GM18498 (cell line): ENCODE results near the gene INPPL1.
"Not testable (repeated sequence)": the region's sequence is repeated elsewhere in the genome, so short reads cannot be mapped to it uniquely, and the experiment has no call there.

Experiments used
- ATAC-seq: cut with Tn5 transposase; IDR thresholded peaks from one replicate; pipeline ENCODE4 v1.9.1; 2021; ENCODE audit warnings: mild to moderate bottlenecking, moderate library complexity; ENCODE audit not compliant: unreplicated experiment

INPPL1 gene

DNA sequence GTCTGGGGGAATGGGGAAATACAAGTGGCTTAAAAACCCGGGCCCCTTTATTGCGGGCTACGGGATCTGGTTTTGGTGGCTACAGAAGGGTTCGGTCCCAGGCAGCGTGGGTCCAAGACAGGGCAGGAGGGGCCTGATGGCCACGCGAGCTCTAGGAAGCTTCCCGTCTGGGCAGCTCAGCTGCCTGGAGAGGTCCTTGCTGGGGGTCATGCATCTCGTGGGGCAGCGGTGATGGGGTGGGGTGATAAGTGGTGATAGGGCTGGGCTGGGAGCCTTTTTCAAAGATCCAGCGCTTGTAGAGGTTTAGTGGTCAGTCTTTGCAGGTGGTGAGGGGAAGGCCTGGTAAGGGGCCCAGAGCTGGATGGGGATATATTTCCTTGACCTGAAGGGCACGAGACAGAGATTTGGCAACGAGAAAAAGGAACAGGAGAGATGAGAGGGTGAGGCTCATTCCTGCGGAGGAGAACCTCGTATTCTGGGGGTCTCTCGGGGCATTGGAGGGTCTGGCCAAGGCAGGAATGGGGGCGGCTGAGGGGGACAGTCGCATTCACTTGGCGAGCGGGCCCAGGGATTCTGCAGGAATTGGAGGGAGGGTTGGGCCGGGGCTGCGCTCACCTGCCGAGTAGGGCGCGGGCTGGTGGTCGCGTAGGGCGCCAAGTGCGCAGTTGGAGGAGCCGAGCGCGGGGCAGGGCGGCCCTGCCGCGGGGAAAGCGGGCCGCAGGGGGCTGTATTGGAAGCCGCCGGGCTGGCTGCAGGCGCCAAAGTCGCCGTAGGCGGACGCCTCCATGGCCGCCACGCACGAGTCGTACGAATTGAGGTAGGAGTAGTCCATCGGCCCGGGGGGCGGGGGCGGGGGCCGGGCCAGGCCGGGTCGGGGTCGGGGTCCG, 18.8 kb downstream of the INPPL1 start:
- no peak for ATAC-seq

DNA sequence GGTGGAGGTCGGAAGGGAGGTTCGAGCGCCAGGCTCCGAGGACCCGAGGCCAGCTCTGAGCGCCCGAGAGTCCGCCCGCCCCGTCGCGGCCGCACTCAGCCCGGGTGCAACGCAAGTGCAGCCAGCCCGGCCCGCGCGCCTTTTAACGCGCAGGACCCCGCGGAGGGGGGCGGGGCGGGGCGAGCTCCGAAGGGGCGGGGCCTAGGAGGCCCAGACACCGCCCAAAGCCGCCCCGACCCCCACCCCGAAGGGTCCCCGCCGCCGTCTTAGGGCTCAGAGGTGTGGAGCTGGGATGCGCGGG, 19.4 kb downstream of the INPPL1 start, which contains the start of gene PHOX2A:
TSS of gene PHOX2A (minus strand) at position 117 of the 301 bp plus-strand sequence. CDS start 172 bp downstream, outside the sequence.
- ATAC-seq: no peak

DNA sequence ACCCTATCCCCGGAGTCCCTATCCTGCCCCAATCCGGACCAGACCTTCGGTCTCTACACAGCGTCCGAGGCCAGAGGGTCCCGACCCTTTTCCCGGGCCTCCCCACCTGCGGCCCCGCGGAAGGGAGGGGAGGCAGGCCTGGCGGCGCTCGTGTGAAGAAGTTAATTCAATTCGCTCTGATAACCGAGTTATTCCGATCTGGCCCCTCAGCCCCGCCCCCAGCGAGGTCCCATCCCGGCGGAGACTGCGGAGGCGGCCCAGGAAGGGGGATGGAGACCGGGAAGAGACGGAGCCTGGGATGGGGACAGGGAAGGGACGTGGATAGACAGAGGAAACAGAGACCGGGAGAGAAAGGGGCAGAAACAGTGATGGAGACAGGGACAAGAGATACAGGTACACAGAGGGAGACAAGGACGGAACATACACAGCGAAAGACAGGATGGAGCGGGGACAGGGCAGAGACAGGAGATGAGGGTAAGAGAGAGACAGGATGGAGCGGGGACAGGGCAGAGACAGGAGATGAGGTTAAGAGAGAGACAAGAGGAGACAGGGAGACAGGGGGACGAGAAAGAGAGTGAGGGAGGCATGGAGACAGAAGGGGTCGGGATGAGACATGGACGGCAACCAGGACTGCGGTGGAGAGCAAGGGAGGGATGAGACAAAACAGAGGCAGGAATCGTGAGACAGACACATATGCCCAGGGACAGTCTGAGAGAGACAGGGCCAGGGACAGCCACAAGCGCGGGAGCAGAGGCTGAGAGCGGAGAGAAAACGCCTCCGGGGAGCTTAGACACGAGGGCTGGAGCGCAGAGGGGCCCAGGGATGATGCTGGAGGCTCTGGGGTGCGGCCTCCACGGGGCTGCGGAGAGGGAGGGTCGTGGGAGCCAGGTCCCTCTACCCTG, 20.0 kb downstream of the INPPL1 start:
- no peak for ATAC-seq

DNA sequence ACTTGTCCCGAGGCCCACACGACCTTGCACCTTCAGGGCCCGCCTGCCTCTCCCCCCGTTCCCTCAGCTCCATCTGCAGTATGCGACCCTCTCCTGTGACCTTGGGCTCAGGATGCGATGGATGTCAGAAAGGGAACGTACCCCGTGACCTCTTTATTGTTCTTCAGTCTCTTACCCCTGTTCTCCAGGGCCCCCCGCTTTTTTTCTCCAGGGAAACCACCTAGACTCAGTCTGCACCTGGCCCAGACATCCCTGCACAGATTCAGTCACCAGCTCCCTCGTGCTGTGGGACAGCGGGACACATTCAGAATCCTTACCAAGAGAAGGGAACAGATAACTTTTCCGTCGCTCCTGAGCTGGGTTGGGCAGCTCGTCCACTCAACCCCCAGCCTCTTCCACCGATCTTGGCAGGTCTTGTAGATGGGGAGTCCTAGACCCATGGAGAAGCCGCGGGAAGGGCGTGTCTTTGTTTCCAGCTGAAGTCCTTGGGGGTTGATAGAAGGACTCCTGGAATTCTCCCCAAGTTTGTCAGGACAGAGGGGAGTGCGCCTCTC, 20.8 kb downstream of the INPPL1 start:
- no peak for ATAC-seq

DNA sequence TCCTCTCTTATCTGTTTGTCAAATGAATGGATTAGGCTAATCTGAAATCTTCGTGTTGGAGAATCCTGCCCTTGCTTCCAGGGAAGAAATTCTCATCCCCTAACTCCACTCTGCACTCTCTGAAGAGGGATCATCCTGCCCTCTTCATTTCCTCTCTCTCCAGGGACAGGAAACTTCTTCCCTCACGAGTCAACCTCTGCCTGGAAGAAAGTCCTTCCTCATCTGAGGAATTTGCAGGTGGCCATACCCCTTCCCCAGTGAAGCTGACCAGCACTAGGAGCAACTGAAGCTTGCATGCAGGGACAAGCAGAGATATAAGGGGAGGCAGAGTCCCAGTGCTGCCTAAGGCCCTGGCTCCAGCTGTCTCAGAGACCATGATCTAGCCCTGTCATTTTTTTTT, 23.0 kb downstream of the INPPL1 start:
- ATAC-seq: no peak

DNA sequence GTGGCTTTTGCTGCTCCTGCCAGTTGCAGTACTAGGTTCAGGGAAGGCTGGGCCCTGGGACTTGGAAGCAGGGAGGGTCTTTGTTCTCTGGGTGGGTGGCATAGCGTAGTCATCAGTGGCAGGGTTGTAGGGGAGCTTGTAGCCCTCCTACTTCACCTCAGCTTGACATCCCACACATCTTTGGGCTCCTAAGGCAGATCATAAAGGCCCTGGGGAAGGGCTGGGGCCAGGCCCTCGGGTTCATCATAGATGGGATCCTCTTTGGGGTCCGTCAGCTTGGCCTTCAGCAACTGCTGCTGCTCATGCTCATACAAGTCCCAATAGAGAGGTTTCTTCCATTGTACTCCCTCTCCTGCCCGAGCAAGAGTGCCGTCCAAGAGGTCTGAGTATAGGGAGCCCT, 25.4 kb downstream of the INPPL1 start:
- no peak for ATAC-seq

DNA sequence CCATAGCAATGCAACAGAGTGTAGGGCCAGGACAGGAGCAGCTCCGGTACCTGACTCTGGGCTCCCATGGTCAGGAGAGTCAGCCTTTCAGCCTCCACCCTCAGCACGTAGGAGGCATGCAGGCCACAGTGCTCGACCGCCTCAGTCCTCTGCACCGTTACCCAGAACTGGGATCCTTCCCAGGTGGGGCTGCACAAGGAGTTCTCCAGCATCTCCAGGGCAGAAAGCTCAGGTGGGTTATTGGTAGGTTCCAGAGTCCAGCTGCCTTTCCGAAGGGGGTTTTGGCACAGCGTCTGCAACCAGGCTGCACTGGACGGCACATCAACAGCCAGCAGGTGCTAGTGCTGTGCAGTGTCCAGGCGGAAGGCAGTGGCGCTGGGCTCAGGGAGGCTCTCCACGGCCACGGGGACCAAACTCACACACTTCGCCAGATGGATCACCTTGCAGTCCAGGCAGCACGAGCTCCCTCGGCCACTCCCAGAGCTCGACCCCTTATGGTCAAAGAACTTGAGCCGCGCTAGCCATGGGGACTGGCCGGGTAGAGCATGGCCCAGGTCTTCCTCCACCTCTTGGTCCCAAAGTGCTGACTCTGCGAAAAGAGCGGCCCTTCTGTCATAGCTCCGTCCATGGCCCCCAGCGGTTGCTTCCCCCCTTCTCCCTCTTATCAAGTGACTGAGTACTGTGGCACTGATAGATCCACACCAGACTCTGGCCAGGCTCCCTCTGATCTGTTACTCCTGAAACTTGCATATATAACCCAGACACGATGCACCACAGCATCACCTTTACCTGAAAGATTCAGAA, 26.3 kb downstream of the INPPL1 start:
- ATAC-seq: no peak

DNA sequence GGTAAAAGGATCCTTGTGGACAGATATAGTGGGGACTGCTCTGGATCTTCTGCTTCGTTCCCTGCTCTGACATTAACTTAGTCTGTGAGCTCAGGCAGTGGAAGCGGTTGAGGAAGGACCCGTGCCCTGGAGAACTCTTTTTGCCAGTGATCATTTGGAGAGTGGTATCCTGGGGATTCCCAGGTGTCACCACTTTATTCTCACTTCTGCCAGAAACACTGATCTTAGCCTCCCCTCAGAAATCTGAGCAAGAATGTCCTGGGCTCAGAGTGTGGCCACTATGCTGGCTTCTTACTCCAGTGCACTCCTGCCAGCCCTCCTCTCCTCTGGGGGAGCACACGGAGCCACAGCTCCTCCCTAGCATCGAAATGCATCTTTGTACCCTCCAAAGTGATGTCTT, 27.0 kb downstream of the INPPL1 start:
- no peak for ATAC-seq

DNA sequence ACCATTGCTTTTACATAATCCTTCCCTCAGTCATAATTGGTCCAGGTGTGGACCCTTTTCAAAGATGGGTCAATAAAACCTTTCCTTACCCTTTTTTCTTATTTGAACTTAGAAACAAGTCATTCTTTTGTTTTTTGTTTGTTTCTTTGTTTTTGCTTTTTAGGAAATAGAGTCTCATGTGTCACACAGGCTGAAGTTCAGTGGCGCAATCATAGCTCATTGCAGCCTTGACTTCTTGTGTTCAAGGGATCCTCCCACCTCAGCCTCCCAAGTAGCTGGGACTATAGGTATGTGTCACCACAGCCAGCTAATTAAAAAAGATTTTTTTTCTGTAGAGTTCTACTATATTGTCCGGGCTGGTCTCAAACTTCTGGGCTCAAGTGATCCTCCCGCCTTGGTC, 28.8 kb downstream of the INPPL1 start:
- no peak for ATAC-seq

DNA sequence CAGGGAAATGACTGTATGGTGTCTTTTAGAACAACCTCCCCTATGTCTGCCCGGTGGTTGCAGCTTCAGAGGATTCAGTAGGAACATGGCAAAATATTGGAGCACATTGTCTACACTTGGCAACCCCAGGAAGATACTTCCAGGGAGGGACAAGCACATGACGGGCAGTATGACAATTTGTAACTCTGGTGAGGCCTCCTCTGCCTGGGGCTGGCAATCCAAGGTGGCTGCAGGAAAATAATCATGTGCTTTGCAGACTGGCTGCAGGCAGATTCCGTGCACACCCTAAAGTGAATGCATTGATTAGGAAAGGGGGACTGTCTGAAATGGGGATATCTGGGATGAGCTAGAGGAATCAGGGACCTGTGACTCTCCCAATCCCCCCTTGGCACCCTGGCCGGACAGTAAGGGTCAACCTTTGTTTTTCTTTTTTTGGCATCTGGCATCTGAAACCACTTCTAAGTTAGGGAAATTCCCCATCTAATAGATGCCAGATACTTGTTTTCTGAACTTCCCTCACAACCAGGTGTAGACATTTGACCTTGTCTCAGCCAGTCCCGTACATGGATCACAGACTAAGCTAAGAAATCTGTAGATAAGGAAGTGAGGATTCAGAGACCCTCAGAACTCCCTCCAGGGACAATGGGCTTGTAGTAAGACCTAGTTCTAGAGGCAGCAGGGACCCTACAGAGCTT, 29.9 kb downstream of the INPPL1 start:
- ATAC-seq: no peak

DNA sequence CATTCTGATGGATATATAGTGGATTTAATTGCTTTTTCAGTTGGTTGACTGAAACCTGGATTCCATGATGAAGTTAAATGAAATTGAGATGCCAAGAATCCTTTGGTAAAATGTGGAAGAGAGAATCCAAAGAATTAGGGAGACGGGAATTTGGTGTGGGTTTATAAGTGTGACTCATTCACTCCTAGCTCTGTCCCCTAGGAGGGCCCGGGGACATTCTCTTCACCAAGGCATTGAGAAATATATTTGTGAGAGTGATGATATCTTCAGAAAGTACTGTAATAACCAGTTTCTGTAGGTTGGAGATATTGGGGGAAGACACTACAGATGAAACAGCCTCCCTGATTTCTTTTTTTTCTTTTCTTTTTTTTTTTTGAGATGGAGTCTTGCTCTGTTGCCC, 33.0 kb downstream of the INPPL1 start:
- no peak for ATAC-seq

DNA sequence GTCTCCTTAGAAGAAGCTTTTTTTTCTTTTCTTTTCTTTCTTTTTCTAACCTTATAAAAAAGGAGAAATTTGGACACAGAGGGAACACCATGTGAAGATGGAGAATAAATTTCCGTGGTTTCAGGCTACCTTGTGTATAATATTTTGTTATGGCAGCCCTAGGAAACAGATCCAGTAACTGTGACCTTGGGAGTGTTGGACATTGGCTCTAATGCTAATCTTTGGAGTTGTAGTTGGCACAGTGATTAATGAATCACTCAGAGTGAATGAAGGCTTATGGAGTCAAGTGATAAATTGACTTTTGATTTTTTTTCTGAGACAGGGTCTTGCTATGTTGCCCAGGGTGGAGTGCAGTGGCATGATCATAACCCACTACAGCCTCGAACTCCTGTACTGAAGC, 34.9 kb downstream of the INPPL1 start:
- ATAC-seq: no peak

DNA sequence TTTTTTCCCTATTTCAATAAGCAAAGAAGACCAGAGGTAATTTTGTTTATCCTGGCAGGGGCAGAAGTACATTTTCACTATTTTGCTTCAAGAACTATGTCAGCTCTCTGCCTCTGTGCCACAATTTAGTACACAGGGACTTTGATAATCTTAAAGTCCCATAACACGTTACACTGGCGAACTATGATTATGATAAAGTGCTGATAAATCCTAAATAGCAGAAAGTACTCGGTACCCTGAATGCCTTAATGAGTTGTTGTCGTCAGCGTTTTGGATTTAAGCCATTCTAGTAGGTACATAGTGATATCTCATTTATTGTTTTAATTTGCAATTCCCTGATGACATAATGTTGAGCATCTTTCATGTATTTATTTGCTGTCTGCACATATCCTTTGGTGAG, 36.0 kb downstream of the INPPL1 start:
- no peak for ATAC-seq

DNA sequence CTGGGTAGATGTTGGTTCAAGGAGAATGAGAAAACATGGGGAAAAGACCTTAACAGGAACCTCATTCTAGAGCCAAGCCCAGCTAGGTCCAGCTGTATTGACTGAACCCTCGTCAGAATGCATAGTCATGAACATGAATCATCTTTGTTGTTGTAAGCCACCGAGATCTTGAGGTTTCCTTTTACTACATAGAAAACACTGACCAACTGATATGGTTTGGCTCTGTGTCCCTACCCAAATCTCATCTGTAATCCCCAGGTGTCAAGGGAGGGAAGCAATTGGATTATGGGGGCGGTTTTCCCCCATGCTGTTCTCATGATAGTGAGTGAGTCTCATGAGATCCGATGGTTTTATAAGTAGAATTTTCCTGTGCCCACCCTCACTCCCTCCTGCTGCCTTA, 38.8 kb downstream of the INPPL1 start:
- no peak for ATAC-seq

DNA sequence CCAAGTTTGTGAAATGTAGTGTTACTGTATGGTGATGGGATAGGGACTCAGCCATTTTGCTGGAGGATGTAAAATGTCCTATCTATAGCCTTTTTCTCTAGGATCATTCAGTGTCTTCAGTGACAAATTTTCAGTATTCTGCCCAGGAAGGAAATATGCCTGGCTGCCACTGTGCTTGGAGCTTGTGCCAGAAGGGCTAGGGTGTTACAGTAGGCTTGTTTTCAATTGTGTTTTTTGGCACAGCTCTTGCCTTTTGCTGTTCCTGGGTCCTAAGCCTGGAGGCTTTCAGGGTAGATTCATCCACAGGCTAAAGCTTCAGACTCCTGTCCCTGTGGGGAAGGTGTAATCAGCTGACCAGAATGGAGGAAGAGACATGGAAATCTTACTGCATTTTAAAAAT, 41.4 kb downstream of the INPPL1 start:
- no peak for ATAC-seq

DNA sequence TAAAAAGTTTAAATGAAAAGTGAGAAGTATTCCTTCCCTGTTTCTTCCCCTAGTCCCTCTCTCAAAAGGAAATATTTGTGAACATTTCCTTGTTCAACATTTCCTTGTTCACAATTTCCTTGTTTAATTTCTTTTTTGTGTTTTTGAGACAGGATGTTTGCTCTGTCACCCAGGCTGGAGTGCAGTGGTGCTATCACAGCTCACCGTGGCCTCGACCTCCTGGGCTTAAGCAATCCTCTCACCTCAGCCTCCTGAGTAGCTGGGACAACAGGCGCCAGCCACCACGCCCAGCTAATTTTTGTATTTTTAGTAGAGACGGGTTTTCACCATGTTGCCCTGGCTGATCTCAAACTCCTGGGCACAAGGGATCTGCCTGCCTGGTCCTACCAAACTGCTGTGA, 42.4 kb downstream of the INPPL1 start:
- not testable (repeated sequence) for ATAC-seq

DNA sequence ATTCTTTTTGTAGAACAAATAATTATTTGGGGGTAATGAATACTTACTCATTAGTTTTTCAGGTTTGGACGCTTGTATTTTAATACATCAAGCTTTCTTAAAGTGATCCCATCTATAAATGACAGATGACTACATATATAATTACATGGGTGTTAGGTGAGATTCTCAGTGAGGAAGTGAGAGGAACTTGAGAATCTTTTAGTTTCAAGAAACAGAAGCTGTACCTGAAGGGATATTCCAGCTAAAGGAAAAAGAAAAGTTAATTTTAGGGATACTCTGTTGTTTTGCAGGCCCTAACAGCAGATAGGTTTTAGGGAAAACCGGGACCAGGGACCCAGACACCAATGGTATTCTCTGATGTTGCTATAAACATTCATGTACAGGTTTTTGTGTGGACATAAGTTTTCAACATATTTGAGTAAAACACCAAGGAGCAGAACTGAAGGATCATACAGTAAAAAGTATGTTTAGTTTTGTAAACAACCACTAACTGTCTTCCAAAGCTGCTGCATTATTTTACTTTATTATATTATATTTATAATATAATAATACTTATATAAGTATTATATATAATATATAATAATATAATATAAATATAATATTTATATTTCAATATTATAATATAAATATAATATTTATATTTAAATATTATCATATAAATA, 43.5 kb downstream of the INPPL1 start:
- no peak for ATAC-seq

DNA sequence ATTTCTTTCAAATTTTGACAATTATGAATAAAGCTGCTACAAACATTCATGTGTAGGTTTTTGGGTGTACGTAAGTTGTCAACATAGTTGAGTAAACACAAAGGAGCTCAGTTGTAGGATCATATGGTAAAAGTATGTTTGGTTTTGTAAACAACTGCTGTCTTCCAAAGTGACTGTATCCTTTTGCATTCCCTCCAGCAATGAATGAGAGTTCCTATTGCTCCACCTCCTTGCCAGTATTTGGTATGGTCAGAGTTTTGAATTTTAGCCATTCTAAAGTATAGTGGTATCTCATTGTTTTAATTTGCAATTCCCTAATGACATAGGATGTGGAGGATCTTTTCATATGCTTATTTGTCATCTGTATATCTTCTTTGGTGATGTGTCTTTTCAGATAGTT, 47.4 kb downstream of the INPPL1 start:
- ATAC-seq: no peak

DNA sequence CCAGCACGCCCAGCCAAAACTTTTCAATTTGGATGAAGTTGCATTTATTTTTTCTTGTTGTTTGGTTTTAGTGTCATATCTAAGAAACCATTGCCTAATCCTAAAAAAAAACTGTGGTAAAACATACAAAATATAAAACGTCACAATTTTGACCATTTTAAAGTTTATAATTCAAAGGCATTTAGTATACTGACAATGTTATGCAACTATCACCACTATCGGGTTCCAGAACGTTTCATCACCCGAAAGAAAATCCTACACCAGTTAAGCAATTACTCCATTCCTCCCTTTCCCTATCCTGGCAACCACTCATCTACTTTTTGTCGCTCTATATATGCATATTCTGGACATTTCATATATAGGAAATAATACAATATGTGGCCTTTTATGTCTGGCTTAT, 49.9 kb downstream of the INPPL1 start:
- ATAC-seq: no peak

DNA sequence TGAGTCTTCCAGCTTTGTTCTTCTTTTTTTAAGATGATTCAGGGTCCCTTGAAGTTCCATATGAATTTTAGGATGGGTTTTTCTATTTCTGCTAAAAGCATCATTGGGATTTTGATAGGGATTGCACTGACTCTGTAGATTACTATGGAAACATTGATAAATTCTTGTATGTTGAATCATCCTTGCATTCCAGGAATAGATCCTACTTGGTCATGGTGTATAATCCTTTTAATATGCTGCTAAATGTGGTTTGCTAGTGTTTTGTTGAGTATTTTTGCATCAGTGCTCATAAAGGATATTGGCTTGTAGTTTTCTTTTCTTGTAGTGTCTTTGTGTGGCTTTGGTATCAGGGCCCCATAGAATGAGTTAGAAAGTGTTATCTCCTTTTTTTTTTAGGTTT, 54.3 kb downstream of the INPPL1 start:
- no peak for ATAC-seq
